ENCODE data around the gene SNRNP27. TPM values are rescaled to one million over a fixed set of nuclear protein-coding genes. Genes with fewer than 3 reads are reported as not detected.

SNRNP27 gene
- total RNA-seq, 4 donors from 2014 or later = 30.6 to 46.9 (median 37.5) TPM

DNA sequence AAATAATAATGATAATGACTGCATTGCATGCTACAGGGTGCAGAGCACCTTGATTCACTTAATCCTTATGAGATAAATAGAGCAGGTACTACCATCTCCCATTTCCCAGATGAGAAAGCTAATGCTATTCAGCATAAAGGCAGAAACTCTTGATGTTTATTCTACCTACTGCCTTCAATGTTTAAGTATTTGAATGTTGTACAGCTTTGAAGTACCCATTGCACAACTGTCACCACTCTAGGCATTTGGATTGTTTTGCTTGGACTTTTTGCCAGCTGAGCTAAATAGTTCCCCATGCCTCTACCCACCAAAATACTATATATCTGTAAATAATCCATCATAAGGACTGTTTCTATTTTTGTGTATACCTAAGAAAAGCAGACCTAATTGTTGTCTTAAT is 13.5 kb downstream of the SNRNP27 start:
- DNase-seq = no peak

GRCh38 chr2:69911985-69912563 is 18.3 kb downstream of the SNRNP27 start:
- TF ChIP-seq, protein P1, sequence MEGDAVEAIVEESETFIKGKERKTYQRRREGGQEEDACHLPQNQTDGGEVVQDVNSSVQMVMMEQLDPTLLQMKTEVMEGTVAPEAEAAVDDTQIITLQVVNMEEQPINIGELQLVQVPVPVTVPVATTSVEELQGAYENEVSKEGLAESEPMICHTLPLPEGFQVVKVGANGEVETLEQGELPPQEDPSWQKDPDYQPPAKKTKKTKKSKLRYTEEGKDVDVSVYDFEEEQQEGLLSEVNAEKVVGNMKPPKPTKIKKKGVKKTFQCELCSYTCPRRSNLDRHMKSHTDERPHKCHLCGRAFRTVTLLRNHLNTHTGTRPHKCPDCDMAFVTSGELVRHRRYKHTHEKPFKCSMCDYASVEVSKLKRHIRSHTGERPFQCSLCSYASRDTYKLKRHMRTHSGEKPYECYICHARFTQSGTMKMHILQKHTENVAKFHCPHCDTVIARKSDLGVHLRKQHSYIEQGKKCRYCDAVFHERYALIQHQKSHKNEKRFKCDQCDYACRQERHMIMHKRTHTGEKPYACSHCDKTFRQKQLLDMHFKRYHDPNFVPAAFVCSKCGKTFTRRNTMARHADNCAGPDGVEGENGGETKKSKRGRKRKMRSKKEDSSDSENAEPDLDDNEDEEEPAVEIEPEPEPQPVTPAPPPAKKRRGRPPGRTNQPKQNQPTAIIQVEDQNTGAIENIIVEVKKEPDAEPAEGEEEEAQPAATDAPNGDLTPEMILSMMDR (IDR thresholded peaks at IDR 0.05) = peak; percentile 50 to 68 (median 62)
- no peak for TF ChIP-seq POLR2A (IDR thresholded peaks at IDR 0.05)
- H3K27me3 ChIP-seq = no peaks in the 10 kb centered on the region
- H3K36me3 ChIP-seq = peaks cover 0 to 41% (median 11%) of the 10 kb centered on the region in 3 donors
- no peak overlapping the region for H3K4me3 ChIP-seq
- no peaks in the 10 kb centered on the region for H3K9me3 ChIP-seq
- intact Hi-C loops (cut with DNase I) = loop anchor here (5.0 kb wide), 1 partner anchor 160 kb away; no protein-coding TSS in a partner anchor
- peaks cover 6 to 33% (median 9%) of the 10 kb centered on the region in 3 donors for H3K4me1 ChIP-seq
- 2 to 11% methylated on average over 2 of the region's 2 CpGs for WGBS, 2 donors
- H3K27ac ChIP-seq = peak overlapping the region in 2 of 4 donors; percentile 15 to 99
- DNase-seq = no peak

More for the DNA sequence above, 13.5 kb downstream of the SNRNP27 start:
- no peak for TF ChIP-seq POLR2A (IDR thresholded peaks at IDR 0.05)
- TF ChIP-seq, protein P1 (IDR thresholded peaks at IDR 0.05) = no peak
- no peak overlapping the region for H3K4me3 ChIP-seq
- H3K9me3 ChIP-seq = no peaks in the 10 kb centered on the region
- peaks cover 0 to 89% (median 25%) of the 10 kb centered on the region in 3 donors for H3K36me3 ChIP-seq
- intact Hi-C loops (cut with DNase I) = no loop called here
- H3K27me3 ChIP-seq = no peaks in the 10 kb centered on the region
- peaks cover 0 to 8% (median 0%) of the 10 kb centered on the region in 3 donors for H3K4me1 ChIP-seq
- no peak overlapping the region for H3K27ac ChIP-seq

DNA sequence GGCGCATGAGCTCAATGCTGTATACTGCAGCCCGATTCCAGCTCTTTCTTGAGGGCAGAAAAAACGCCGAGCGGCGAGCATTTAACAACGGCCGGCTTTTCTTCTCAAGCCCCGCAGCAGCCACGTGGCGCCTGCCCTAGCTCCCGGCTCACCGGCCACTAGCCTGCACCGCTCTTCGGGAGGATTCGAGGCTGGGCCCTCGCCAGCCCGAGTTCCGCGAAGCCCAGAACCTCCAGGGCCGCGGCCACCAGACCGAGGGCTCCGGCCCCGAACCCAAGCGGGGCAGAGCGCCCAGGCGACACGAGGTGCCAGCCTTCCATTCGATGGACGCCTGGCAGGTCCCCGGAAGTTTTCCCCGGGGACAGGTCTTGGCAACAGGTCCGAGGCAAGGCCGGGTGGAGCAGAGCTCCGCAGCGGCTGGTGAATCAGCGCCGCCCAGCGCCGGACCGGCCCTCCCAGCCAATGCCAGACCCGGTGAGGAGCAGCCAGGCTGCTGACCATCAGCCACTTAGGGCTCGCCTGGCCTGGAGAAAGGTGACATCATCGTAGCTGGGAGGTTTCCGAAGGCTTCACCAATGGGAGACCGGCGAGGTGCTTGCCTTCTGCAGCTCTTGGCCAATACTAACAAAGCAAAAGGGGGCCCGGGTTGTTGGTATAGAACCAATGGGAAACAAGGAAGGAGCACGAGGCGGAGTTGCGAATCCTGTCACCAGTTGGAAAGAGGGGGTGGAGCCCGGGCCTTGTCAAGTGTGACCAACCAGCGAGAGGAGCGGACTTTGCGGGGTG is 20.6 kb downstream of the SNRNP27 start:
- Histone ChIP-seq H3K36me3 (peaks cover 0 to 35% (median 5%) of the 10 kb centered on the region in 3 donors), H3K9me3 (no peaks in the 10 kb centered on the region), H3K27me3 (no peaks in the 10 kb centered on the region), H3K4me3 (peak overlapping the region; percentile 58 to 95 (median 88)), H3K27ac (peak overlapping the region; percentile 97 to 99 (median 99)), H3K4me1 (peaks cover 6 to 50% (median 13%) of the 10 kb centered on the region in 3 donors)
- 0 to 2% methylated on average over 8 to 18 of the region's 56 CpGs for WGBS, 2 donors
- DNase-seq = peak; percentile 100
- TF ChIP-seq POLR2A (IDR thresholded peaks at IDR 0.05) = peak in 3 of 4 donors; percentile 77 to 92 (median 91)
- TF ChIP-seq, protein P1 (IDR thresholded peaks at IDR 0.05) = peak in 1 of 6 experiments; percentile 6
- intact Hi-C loops (cut with DNase I) = loop anchor here (2.0 to 5.0 kb wide), 2 partner anchors 158 to 228 kb away; no protein-coding TSS in a partner anchor

DNA sequence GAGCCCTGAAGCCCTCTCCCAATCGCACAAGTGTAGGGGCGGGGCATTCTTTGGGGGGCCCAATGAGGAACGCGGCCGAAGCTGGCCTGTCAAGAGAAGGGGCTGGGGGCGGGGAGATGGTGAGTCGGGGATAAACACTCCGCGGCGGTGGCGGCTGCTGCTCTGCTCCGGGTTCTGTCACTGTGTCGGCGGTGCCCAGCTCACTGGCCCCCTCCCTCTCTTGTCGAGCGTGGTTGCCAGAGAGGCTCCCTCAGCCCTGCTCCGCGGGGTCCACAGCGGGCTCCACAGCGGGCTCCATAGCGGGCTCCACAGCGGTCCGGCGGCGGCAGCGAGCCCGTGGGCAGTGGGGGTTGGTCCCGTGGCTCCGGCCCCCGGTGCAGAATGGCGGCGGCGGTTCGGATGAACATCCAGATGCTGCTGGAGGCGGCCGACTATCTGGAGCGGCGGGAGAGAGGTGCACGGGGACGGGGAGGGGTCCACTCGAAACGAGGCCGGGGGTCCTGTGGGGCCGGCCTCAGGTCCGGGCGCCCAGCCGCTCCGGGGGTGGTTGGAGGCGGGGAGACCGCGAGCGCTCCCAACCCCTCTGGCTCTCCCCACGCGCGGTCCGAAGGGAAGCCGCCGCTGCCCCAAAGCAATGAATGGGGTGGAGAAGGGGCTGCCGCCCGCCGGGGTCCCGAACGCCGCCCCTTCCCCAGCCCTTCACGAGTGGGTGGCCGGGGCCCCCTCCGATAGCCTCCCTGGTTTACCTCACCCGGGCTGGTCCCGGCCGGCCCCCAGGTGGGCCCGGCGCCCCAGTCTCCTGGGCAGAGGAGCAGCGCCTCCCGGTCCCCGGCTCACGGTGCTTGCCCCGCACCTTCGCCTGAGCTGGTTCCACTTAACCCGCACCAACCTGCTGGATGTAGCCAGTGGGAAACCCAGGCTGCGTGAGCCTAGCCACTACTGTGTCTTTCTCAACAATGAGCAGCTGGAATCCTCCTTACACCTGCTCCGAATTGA is 21.5 kb downstream of the SNRNP27 start, which contains the start of gene MXD1:
TSS of gene MXD1 (plus strand) at position 160 of the 996 bp plus-strand sequence. CDS start at position 382, 222 bp downstream.
- Histone ChIP-seq H3K36me3 (peaks cover 0 to 35% (median 0%) of the 10 kb centered on the region in 3 donors), H3K4me3 (peak within 1 kb of the TSS; percentile 63 to 95 (median 88)), H3K4me1 (peaks cover 6 to 50% (median 13%) of the 10 kb centered on the region in 3 donors), H3K27me3 (no peaks in the 10 kb centered on the region), H3K27ac (peak within 1 kb of the TSS; percentile 97 to 99 (median 99)), H3K9me3 (no peaks in the 10 kb centered on the region)
- TF ChIP-seq, protein P1 (IDR thresholded peaks at IDR 0.05) = peak in 1 of 6 experiments; percentile 20
- TF ChIP-seq POLR2A (IDR thresholded peaks at IDR 0.05) = peak in 3 of 4 donors; percentile 95 to 98 (median 98)
- no peak for DNase-seq
- intact Hi-C loops (cut with DNase I) = loop anchor here (2.0 to 5.0 kb wide), 2 partner anchors 157 to 228 kb away; no protein-coding TSS in a partner anchor
- 2% methylated on average over 14 to 29 of the region's 81 CpGs for WGBS, 2 donors
